Measurements from ENCODE around the gene HMGCS1. TPM values are rescaled to one million over a fixed set of nuclear protein-coding genes. Genes with fewer than 3 reads are reported as not detected.
A peak's percentile ranks its signal among the peaks of the same experiment; 100 is the strongest.
"Not testable (repeated sequence)": the region's sequence is repeated elsewhere in the genome, so short reads cannot be mapped to it uniquely, and the experiment has no call there.

The HMGCS1 gene
- total RNA-seq, 1 donor from 2014 or later, result 98.2 TPM

- no peak for DNase-seq (ENCODE audit: low spot score)
These were observed 545 bp downstream of the HMGCS1 start for GRCh38 chr5:43312699-43313034.

GRCh38 chr5:43312076-43312661, 1.0 kb downstream of the HMGCS1 start:
- DNase-seq (ENCODE audit: low spot score), result no peak

- DNase-seq (ENCODE audit: low spot score), result no peak
These were observed 3.6 kb downstream of the HMGCS1 start for GRCh38 chr5:43309637-43310036.

GRCh38 chr5:43309122-43309521, 4.1 kb downstream of the HMGCS1 start:
- DNase-seq (ENCODE audit: low spot score), result no peak

GRCh38 chr5:43306954-43307353, 6.3 kb downstream of the HMGCS1 start:
- not testable (repeated sequence) for DNase-seq (ENCODE audit: low spot score)

GRCh38 chr5:43305948-43306565, 7.2 kb downstream of the HMGCS1 start:
- peak; percentile 78 for DNase-seq (ENCODE audit: low spot score)

- no peak for DNase-seq (ENCODE audit: low spot score)
These were observed 8.7 kb downstream of the HMGCS1 start for GRCh38 chr5:43304525-43304924.

GRCh38 chr5:43303242-43303641, 10.0 kb downstream of the HMGCS1 start:
- DNase-seq (ENCODE audit: low spot score), result no peak

GRCh38 chr5:43302481-43302880, 10.7 kb downstream of the HMGCS1 start:
- DNase-seq (ENCODE audit: low spot score), result no peak

GRCh38 chr5:43301653-43302091, 11.5 kb downstream of the HMGCS1 start:
- peak; percentile 24 for DNase-seq (ENCODE audit: low spot score)

GRCh38 chr5:43300112-43300511, 13.1 kb downstream of the HMGCS1 start:
- no peak for DNase-seq (ENCODE audit: low spot score)

- no peak for DNase-seq (ENCODE audit: low spot score)
These were observed 14.8 kb downstream of the HMGCS1 start for GRCh38 chr5:43298443-43298842.

- DNase-seq (ENCODE audit: low spot score), result no peak
These were observed 16.4 kb downstream of the HMGCS1 start for GRCh38 chr5:43296835-43297234.

- no peak for DNase-seq (ENCODE audit: low spot score)
These were observed 18.0 kb downstream of the HMGCS1 start for GRCh38 chr5:43295202-43295601.

- no peak for DNase-seq (ENCODE audit: low spot score)
These were observed 19.0 kb downstream of the HMGCS1 start for GRCh38 chr5:43294226-43294625.

- DNase-seq (ENCODE audit: low spot score), result no peak
These were observed 22.5 kb downstream of the HMGCS1 start for GRCh38 chr5:43290726-43291125.

- no peak for DNase-seq (ENCODE audit: low spot score)
These were observed 24.9 kb downstream of the HMGCS1 start for GRCh38 chr5:43288269-43288831.

- DNase-seq (ENCODE audit: low spot score), result no peak
These were observed 25.7 kb downstream of the HMGCS1 start for GRCh38 chr5:43287493-43287892.

GRCh38 chr5:43286623-43287022, 26.6 kb downstream of the HMGCS1 start:
- no peak for DNase-seq (ENCODE audit: low spot score)

- DNase-seq (ENCODE audit: low spot score), result no peak
These were observed 31.2 kb downstream of the HMGCS1 start for GRCh38 chr5:43281840-43282658.

GRCh38 chr5:43279548-43280274, 33.5 kb downstream of the HMGCS1 start:
- DNase-seq (ENCODE audit: low spot score), result no peak

- peak; percentile 12 for DNase-seq (ENCODE audit: low spot score)
These were observed 37.8 kb downstream of the HMGCS1 start for GRCh38 chr5:43275391-43275790.
